HEK293 (cell line): ENCODE data around the gene ITPKB.
A peak's percentile ranks its signal among the peaks of the same experiment; 100 is the strongest.

Experiments used
- CTCF ChIA-PET: fragments of 350-600 bp; formaldehyde crosslinking; extraction: SDS; loops from one replicate; lab custom pipeline; 2021; ENCODE audit warnings: antibody characterized with exemption; lab: Yijun Ruan, JAX
- POLR2A ChIA-PET: fragments of 300-600 bp; formaldehyde crosslinking; extraction: SDS; loops from one replicate; lab custom pipeline; 2020; ENCODE audit warnings: antibody characterized with exemption, inconsistent platforms; lab: Yijun Ruan, JAX
- H3K27ac ChIP-seq: fragments of 200-500 bp; sonication (Bioruptor generic); 2 replicates; pipeline ENCODE4 v1.5.1; 2014; ENCODE audit warnings: low read depth, low read length, control low read depth, inconsistent platforms; ENCODE audit errors: extremely low read depth
- H3K36me3 ChIP-seq, 2 experiments: fragments of 200-500 bp in 1 of 2; sonication (Bioruptor generic) in 1 of 2; 1 replicate in 1 of 2; 2 replicates in 1 of 2; pipeline ENCODE4 v1.5.1; 2014 to 2017; ENCODE audit warnings: inconsistent platforms in 2 of 2, low read length in 2 of 2; ENCODE audit not compliant: control insufficient read depth in 2 of 2, insufficient read depth in 1 of 2
- H3K4me1 ChIP-seq: fragments of 200-500 bp; sonication (Bioruptor generic); 2 replicates; pipeline ENCODE4 v1.5.1; 2014; ENCODE audit warnings: mild to moderate bottlenecking, low read length, inconsistent platforms; ENCODE audit not compliant: control insufficient read depth, insufficient read depth
- H3K4me3 ChIP-seq: 2 replicates; pipeline ENCODE4 v1.5.1; 2011; ENCODE audit warnings: low read depth, mild to moderate bottlenecking, control low read depth, low read length, moderate library complexity
- H3K9me3 ChIP-seq: fragments of 200-500 bp; sonication (Bioruptor generic); 2 replicates; pipeline ENCODE4 v1.5.1; 2014; ENCODE audit warnings: low read depth, low read length, inconsistent platforms; ENCODE audit not compliant: control insufficient read depth, insufficient read depth
- BCL11A ChIP-seq: fragments of 450-650 bp; formaldehyde crosslinking; IDR thresholded peaks from 2 replicates; pipeline ENCODE4 v1.5.1; 2016; ENCODE audit warnings: low read depth, missing biosample characterization, missing genetic modification characterization
- BCL6B ChIP-seq: fragments of 450-650 bp; formaldehyde crosslinking; IDR thresholded peaks from 2 replicates; pipeline ENCODE4 v1.5.1; 2017; ENCODE audit warnings: missing biosample characterization, missing genetic modification characterization
- ELK4 ChIP-seq: IDR thresholded peaks from 2 replicates; pipeline ENCODE4 v1.6.1; 2011; ENCODE audit warnings: mild to moderate bottlenecking, low read depth, low read length, borderline replicate concordance
- KLF8 ChIP-seq: fragments of 450-650 bp; formaldehyde crosslinking; IDR thresholded peaks from 2 replicates; pipeline ENCODE4 v1.5.1; 2016; ENCODE audit warnings: missing biosample characterization, missing genetic modification characterization
- KLF9 ChIP-seq: fragments of 450-650 bp; formaldehyde crosslinking; IDR thresholded peaks from 2 replicates; pipeline ENCODE4 v1.5.1; 2016; ENCODE audit warnings: missing biosample characterization, missing genetic modification characterization, low read depth
- RBAK ChIP-seq: fragments of 450-650 bp; formaldehyde crosslinking; IDR thresholded peaks from 2 replicates; pipeline ENCODE4 v1.5.1; 2016; ENCODE audit warnings: missing biosample characterization, missing genetic modification characterization
- ZBTB20 ChIP-seq: fragments of 450-650 bp; formaldehyde crosslinking; IDR thresholded peaks from 2 replicates; pipeline ENCODE4 v1.5.1; 2016; ENCODE audit warnings: missing biosample characterization, missing genetic modification characterization
- ZFP3 ChIP-seq: fragments of 450-650 bp; formaldehyde crosslinking; IDR thresholded peaks from 2 replicates; pipeline ENCODE4 v1.5.1; 2016; ENCODE audit warnings: low read depth, missing biosample characterization, missing genetic modification characterization
- ZFP69B ChIP-seq: fragments of 450-650 bp; formaldehyde crosslinking; IDR thresholded peaks from 2 replicates; pipeline ENCODE4 v1.5.1; 2016; ENCODE audit warnings: missing biosample characterization, missing genetic modification characterization
- ZIC2 ChIP-seq: fragments of 450-650 bp; formaldehyde crosslinking; IDR thresholded peaks from 2 replicates; pipeline ENCODE4 v1.5.1; 2016; ENCODE audit warnings: missing biosample characterization, missing genetic modification characterization
- ZNF138 ChIP-seq: fragments of 450-650 bp; formaldehyde crosslinking; IDR thresholded peaks from 2 replicates; pipeline ENCODE4 v1.5.1; 2016; ENCODE audit warnings: missing biosample characterization, missing genetic modification characterization, borderline replicate concordance
- ZNF16 ChIP-seq: fragments of 450-650 bp; formaldehyde crosslinking; IDR thresholded peaks from 2 replicates; pipeline ENCODE4 v1.5.1; 2016; ENCODE audit warnings: low read depth, missing biosample characterization, missing genetic modification characterization
- ZNF169 ChIP-seq: fragments of 450-650 bp; formaldehyde crosslinking; IDR thresholded peaks from 2 replicates; pipeline ENCODE4 v1.5.1; 2016; ENCODE audit warnings: missing biosample characterization, missing genetic modification characterization
- ZNF174 ChIP-seq: fragments of 450-650 bp; formaldehyde crosslinking; IDR thresholded peaks from 2 replicates; pipeline ENCODE4 v1.5.0; 2017; ENCODE audit warnings: missing biosample characterization, mild to moderate bottlenecking, missing genetic modification characterization
- ZNF26 ChIP-seq: fragments of 450-650 bp; formaldehyde crosslinking; IDR thresholded peaks from 2 replicates; pipeline ENCODE4 v1.5.1; 2016; ENCODE audit warnings: missing biosample characterization, missing genetic modification characterization
- ZNF350 ChIP-seq: fragments of 450-650 bp; formaldehyde crosslinking; IDR thresholded peaks from 2 replicates; pipeline ENCODE4 v1.5.0; 2017; ENCODE audit warnings: missing biosample characterization, mild to moderate bottlenecking, missing genetic modification characterization
- ZNF423 ChIP-seq: fragments of 450-650 bp; formaldehyde crosslinking; IDR thresholded peaks from 2 replicates; pipeline ENCODE4 v1.5.1; 2016; ENCODE audit warnings: missing biosample characterization, missing genetic modification characterization
- ZNF600 ChIP-seq: fragments of 450-650 bp; formaldehyde crosslinking; IDR thresholded peaks from 2 replicates; pipeline ENCODE4 v1.5.1; 2016; ENCODE audit warnings: missing biosample characterization, missing genetic modification characterization
- ZNF658 ChIP-seq: fragments of 450-650 bp; formaldehyde crosslinking; IDR thresholded peaks from 2 replicates; pipeline ENCODE4; 2016; ENCODE audit warnings: missing biosample characterization, missing genetic modification characterization
- ZNF670 ChIP-seq: fragments of 450-650 bp; formaldehyde crosslinking; IDR thresholded peaks from 2 replicates; pipeline ENCODE4 v1.5.1; 2016; ENCODE audit warnings: missing biosample characterization, missing genetic modification characterization, low read depth
- ZNF704 ChIP-seq: fragments of 450-650 bp; formaldehyde crosslinking; IDR thresholded peaks from 2 replicates; pipeline ENCODE4 v1.5.1; 2016; ENCODE audit warnings: missing biosample characterization, missing genetic modification characterization
- ZNF747 ChIP-seq: fragments of 450-650 bp; formaldehyde crosslinking; IDR thresholded peaks from 2 replicates; pipeline ENCODE4 v1.5.1; 2016; ENCODE audit warnings: missing biosample characterization, missing genetic modification characterization
- ZSCAN5A ChIP-seq: fragments of 450-650 bp; formaldehyde crosslinking; IDR thresholded peaks from 2 replicates; pipeline ENCODE4 v1.5.1; 2016; ENCODE audit warnings: missing biosample characterization, missing genetic modification characterization

ITPKB gene

GRCh38 chr1:226735576-226735975, 3.5 kb downstream of the ITPKB start:
- Histone ChIP-seq H3K36me3 (peaks cover 0 to 23% of the 10 kb centered on the region in 2 experiments; a peak in 1 of 3 replicates), H3K4me3 (no peak overlapping the region), H3K27ac (no peak overlapping the region), H3K9me3 (no peaks in the 10 kb centered on the region), H3K4me1 (0 out of 2 replicates have a peak, but pooled peaks cover 2% of the 10 kb centered on the region)
- ChIA-PET CTCF (interaction anchor here (1.3 kb wide), 1 partner anchor 109 kb away, joined by 4 read pairs; no protein-coding TSS in a partner anchor), POLR2A (no interaction called here)
- TF ChIP-seq BCL11A (tag by site-specific recombination) (no peak), KLF9 (tag by site-specific recombination) (no peak), ZNF600 (tag by site-specific recombination) (peak; percentile 85), ZNF350 (tag by site-specific recombination) (no peak), ZNF747 (tag by site-specific recombination) (no peak), ZNF423 (tag by site-specific recombination) (0 out of 2 replicates have a peak, but pooled peaks have one; percentile 16), KLF8 (tag by site-specific recombination) (no peak), ZBTB20 (tag by site-specific recombination) (no peak), ZNF169 (tag by site-specific recombination) (no peak)

- Histone ChIP-seq H3K36me3 (peaks cover 0 to 23% of the 10 kb centered on the region in 2 experiments; a peak in 1 of 3 replicates), H3K4me1 (0 out of 2 replicates have a peak, but pooled peaks cover 1% of the 10 kb centered on the region), H3K9me3 (no peaks in the 10 kb centered on the region), H3K27ac (no peak overlapping the region), H3K4me3 (no peak overlapping the region)
- ChIA-PET POLR2A (no interaction called here), CTCF (interaction anchor here (1.1 to 1.3 kb wide), 2 partner anchors 108 to 342 kb away, joined by 3 to 4 read pairs; no protein-coding TSS in a partner anchor)
- TF ChIP-seq ZNF174 (tag by site-specific recombination) (no peak), ZSCAN5A (no peak), ZFP3 (no peak), ZNF670 (tag by site-specific recombination) (no peak), ZFP69B (tag by site-specific recombination) (no peak), ZNF26 (tag by site-specific recombination) (no peak), RBAK (tag by site-specific recombination) (no peak), BCL6B (tag by site-specific recombination) (no peak), ELK4 (no peak), ZNF747 (tag by site-specific recombination) (no peak), ZNF658 (tag by site-specific recombination) (no peak), ZIC2 (tag by site-specific recombination) (no peak), ZNF138 (tag by site-specific recombination) (no peak), ZNF16 (tag by site-specific recombination) (no peak), ZNF704 (tag by site-specific recombination) (no peak)
Measured at GRCh38 chr1:226734611-226735153, 4.4 kb downstream of the ITPKB start.
